Mammary epithelial cell (primary cell): ENCODE data around the gene NHLH1.

Experiments
- EZH2 ChIP-seq: IDR thresholded peaks from 2 replicates; pipeline ENCODE4 v1.6.1; 2012; ENCODE audit warnings: low read length, inconsistent platforms, borderline replicate concordance
- TF ChIP-seq, protein P1 (sequence below), 2 donors: IDR thresholded peaks in 1 of 2; conservative IDR thresholded peaks in 1 of 2; 2 replicates each; pipeline ENCODE4 v1.5.1; 2011 to 2012; ENCODE audit warnings: inconsistent platforms in 2 of 2, low read length in 2 of 2, mild to moderate bottlenecking in 2 of 2, control low read depth in 1 of 2, low read depth in 1 of 2; ENCODE audit not compliant: insufficient read depth in 1 of 2; ENCODE audit errors: extremely low read depth in 1 of 2

DNA sequence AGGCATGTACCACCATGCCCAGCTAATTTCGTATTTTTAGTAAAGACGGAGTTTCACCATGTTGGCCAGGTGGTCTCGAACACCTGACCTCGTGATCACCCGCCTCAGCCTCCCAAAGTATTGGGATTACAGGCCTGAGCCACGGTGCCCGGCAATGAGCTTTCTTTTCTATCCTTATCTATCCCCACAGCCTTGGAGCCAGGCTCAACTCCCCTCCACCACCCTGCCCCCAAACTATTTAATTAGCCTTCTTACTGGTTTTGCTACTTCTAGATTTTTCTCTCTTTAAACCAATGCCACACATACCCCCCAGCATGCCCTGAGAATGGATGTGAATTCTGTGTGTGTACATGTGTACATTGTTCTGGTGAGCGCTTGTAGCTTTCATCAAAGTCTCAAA is 27.8 kb downstream of the NHLH1 start:
- TF ChIP-seq, protein P1, sequence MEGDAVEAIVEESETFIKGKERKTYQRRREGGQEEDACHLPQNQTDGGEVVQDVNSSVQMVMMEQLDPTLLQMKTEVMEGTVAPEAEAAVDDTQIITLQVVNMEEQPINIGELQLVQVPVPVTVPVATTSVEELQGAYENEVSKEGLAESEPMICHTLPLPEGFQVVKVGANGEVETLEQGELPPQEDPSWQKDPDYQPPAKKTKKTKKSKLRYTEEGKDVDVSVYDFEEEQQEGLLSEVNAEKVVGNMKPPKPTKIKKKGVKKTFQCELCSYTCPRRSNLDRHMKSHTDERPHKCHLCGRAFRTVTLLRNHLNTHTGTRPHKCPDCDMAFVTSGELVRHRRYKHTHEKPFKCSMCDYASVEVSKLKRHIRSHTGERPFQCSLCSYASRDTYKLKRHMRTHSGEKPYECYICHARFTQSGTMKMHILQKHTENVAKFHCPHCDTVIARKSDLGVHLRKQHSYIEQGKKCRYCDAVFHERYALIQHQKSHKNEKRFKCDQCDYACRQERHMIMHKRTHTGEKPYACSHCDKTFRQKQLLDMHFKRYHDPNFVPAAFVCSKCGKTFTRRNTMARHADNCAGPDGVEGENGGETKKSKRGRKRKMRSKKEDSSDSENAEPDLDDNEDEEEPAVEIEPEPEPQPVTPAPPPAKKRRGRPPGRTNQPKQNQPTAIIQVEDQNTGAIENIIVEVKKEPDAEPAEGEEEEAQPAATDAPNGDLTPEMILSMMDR (conservative IDR thresholded peaks at IDR 0.05 in 1 of 2, IDR thresholded peaks at IDR 0.05 in 1 of 2; ENCODE audit: extremely low read depth in 1 of 2, insufficient read depth in 1 of 2, low read depth in 1 of 2, low read length in 2 of 2): no peak
- TF ChIP-seq EZH2: no peak
